Neural progenitor cell (in vitro differentiated cells): Measurements from ENCODE around the gene ROR2.

Experiments used
- EZH2 ChIP-seq: fragments of 200-600 bp; sonication (generic); IDR thresholded peaks from 2 replicates; pipeline ENCODE4 v1.6.1; 2017; ENCODE audit warnings: antibody characterized with exemption, mild to moderate bottlenecking, moderate library complexity
- TF ChIP-seq, protein P1 (sequence below): fragments of 200-600 bp; sonication (generic); IDR thresholded peaks from 2 replicates; pipeline ENCODE4 v1.5.1; 2017; ENCODE audit warnings: antibody characterized with exemption, mild to moderate bottlenecking

DNA sequence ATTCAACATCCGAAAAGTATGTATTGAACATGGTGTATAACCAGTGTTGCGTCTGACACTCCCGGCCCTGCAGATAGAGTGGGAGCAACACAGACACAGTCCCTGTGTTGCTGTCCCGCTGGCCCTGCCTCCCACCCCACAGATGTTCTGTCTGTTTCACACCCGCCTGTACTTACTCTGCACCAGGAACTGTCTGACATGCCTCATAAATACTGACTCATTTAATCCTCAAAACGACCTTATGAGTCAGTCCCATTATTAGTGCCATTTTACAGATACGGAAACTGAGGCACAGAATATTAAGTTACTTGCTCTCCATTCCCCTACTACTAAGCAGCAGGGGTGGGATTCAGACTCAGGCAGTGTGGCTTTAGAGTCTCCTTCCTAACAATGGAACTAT is 416.6 kb downstream of the ROR2 start:
- TF ChIP-seq EZH2: no peak
- TF ChIP-seq, protein P1, sequence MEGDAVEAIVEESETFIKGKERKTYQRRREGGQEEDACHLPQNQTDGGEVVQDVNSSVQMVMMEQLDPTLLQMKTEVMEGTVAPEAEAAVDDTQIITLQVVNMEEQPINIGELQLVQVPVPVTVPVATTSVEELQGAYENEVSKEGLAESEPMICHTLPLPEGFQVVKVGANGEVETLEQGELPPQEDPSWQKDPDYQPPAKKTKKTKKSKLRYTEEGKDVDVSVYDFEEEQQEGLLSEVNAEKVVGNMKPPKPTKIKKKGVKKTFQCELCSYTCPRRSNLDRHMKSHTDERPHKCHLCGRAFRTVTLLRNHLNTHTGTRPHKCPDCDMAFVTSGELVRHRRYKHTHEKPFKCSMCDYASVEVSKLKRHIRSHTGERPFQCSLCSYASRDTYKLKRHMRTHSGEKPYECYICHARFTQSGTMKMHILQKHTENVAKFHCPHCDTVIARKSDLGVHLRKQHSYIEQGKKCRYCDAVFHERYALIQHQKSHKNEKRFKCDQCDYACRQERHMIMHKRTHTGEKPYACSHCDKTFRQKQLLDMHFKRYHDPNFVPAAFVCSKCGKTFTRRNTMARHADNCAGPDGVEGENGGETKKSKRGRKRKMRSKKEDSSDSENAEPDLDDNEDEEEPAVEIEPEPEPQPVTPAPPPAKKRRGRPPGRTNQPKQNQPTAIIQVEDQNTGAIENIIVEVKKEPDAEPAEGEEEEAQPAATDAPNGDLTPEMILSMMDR: no peak
